ENCODE measurements around the gene CCKAR. TPM values are rescaled to one million over a fixed set of nuclear protein-coding genes. Genes with fewer than 3 reads are reported as not detected.

CCKAR gene
- total and polyA plus RNA-seq, 2 experiments from 2014 or later, result not detected

- H3K4me3 ChIP-seq, result no peak overlapping the region
- H3K4me1 ChIP-seq (ENCODE audit: insufficient read depth), result no peaks in the 10 kb centered on the region
- H3K36me3 Mint-ChIP-seq (ENCODE audit: low read depth), result no peaks in the 10 kb centered on the region
- no peaks in the 10 kb centered on the region for H3F3A ChIP-seq (replicated peaks; ENCODE audit: low read depth)
- H3K27ac Mint-ChIP-seq, result no peak overlapping the region
- no peak for DNase-seq (ENCODE audit: low spot score)
- H3K4me3 Mint-ChIP-seq, result no peak overlapping the region
- H3K27me3 Mint-ChIP-seq (ENCODE audit: insufficient read depth, low read depth, poor library complexity), result peaks cover 5% of the 10 kb centered on the region
- no peaks in the 10 kb centered on the region for H3K79me2 ChIP-seq (replicated peaks; ENCODE audit: insufficient read depth)
- H3K4me1 Mint-ChIP-seq, result peaks cover 4% of the 10 kb centered on the region; the same call in 1 of the 3 replicates
- H3K36me3 ChIP-seq (ENCODE audit: insufficient read depth), result no peaks in the 10 kb centered on the region
- H2AFZ ChIP-seq, result no peak overlapping the region
- peaks cover 8% of the 10 kb centered on the region; the same call in 1 of the 3 replicates for H3K9me3 Mint-ChIP-seq
- no peak for TF ChIP-seq NANOG (IDR thresholded peaks at IDR 0.05; ENCODE audit: borderline replicate concordance)
- TF ChIP-seq, protein P1, sequence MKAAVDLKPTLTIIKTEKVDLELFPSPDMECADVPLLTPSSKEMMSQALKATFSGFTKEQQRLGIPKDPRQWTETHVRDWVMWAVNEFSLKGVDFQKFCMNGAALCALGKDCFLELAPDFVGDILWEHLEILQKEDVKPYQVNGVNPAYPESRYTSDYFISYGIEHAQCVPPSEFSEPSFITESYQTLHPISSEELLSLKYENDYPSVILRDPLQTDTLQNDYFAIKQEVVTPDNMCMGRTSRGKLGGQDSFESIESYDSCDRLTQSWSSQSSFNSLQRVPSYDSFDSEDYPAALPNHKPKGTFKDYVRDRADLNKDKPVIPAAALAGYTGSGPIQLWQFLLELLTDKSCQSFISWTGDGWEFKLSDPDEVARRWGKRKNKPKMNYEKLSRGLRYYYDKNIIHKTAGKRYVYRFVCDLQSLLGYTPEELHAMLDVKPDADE (IDR thresholded peaks at IDR 0.05), result no peak
- TF ChIP-seq STAT1 (IDR thresholded peaks at IDR 0.05; ENCODE audit: unreplicated experiment), result no peak
- TF ChIP-seq, protein P2, sequence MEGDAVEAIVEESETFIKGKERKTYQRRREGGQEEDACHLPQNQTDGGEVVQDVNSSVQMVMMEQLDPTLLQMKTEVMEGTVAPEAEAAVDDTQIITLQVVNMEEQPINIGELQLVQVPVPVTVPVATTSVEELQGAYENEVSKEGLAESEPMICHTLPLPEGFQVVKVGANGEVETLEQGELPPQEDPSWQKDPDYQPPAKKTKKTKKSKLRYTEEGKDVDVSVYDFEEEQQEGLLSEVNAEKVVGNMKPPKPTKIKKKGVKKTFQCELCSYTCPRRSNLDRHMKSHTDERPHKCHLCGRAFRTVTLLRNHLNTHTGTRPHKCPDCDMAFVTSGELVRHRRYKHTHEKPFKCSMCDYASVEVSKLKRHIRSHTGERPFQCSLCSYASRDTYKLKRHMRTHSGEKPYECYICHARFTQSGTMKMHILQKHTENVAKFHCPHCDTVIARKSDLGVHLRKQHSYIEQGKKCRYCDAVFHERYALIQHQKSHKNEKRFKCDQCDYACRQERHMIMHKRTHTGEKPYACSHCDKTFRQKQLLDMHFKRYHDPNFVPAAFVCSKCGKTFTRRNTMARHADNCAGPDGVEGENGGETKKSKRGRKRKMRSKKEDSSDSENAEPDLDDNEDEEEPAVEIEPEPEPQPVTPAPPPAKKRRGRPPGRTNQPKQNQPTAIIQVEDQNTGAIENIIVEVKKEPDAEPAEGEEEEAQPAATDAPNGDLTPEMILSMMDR (conservative IDR thresholded peaks at IDR 0.05; ENCODE audit: low read depth in 2 of 2), result no peak
- TF ChIP-seq JUNB (IDR thresholded peaks at IDR 0.05; ENCODE audit: unreplicated experiment), result no peak
- no peak for TF ChIP-seq EZH2phosphoT487 (IDR thresholded peaks at IDR 0.05; ENCODE audit: unreplicated experiment)
- TF ChIP-seq CREB1 (CRISPR knock-in tag; IDR thresholded peaks at IDR 0.05; ENCODE audit: low read depth), result no peak
- TF ChIP-seq ZNF331 (CRISPR knock-in tag; IDR thresholded peaks at IDR 0.05; ENCODE audit: low read depth), result no peak
- no peak for TF ChIP-seq ZNF114 (CRISPR knock-in tag; IDR thresholded peaks at IDR 0.05)
- TF ChIP-seq, protein P3, sequence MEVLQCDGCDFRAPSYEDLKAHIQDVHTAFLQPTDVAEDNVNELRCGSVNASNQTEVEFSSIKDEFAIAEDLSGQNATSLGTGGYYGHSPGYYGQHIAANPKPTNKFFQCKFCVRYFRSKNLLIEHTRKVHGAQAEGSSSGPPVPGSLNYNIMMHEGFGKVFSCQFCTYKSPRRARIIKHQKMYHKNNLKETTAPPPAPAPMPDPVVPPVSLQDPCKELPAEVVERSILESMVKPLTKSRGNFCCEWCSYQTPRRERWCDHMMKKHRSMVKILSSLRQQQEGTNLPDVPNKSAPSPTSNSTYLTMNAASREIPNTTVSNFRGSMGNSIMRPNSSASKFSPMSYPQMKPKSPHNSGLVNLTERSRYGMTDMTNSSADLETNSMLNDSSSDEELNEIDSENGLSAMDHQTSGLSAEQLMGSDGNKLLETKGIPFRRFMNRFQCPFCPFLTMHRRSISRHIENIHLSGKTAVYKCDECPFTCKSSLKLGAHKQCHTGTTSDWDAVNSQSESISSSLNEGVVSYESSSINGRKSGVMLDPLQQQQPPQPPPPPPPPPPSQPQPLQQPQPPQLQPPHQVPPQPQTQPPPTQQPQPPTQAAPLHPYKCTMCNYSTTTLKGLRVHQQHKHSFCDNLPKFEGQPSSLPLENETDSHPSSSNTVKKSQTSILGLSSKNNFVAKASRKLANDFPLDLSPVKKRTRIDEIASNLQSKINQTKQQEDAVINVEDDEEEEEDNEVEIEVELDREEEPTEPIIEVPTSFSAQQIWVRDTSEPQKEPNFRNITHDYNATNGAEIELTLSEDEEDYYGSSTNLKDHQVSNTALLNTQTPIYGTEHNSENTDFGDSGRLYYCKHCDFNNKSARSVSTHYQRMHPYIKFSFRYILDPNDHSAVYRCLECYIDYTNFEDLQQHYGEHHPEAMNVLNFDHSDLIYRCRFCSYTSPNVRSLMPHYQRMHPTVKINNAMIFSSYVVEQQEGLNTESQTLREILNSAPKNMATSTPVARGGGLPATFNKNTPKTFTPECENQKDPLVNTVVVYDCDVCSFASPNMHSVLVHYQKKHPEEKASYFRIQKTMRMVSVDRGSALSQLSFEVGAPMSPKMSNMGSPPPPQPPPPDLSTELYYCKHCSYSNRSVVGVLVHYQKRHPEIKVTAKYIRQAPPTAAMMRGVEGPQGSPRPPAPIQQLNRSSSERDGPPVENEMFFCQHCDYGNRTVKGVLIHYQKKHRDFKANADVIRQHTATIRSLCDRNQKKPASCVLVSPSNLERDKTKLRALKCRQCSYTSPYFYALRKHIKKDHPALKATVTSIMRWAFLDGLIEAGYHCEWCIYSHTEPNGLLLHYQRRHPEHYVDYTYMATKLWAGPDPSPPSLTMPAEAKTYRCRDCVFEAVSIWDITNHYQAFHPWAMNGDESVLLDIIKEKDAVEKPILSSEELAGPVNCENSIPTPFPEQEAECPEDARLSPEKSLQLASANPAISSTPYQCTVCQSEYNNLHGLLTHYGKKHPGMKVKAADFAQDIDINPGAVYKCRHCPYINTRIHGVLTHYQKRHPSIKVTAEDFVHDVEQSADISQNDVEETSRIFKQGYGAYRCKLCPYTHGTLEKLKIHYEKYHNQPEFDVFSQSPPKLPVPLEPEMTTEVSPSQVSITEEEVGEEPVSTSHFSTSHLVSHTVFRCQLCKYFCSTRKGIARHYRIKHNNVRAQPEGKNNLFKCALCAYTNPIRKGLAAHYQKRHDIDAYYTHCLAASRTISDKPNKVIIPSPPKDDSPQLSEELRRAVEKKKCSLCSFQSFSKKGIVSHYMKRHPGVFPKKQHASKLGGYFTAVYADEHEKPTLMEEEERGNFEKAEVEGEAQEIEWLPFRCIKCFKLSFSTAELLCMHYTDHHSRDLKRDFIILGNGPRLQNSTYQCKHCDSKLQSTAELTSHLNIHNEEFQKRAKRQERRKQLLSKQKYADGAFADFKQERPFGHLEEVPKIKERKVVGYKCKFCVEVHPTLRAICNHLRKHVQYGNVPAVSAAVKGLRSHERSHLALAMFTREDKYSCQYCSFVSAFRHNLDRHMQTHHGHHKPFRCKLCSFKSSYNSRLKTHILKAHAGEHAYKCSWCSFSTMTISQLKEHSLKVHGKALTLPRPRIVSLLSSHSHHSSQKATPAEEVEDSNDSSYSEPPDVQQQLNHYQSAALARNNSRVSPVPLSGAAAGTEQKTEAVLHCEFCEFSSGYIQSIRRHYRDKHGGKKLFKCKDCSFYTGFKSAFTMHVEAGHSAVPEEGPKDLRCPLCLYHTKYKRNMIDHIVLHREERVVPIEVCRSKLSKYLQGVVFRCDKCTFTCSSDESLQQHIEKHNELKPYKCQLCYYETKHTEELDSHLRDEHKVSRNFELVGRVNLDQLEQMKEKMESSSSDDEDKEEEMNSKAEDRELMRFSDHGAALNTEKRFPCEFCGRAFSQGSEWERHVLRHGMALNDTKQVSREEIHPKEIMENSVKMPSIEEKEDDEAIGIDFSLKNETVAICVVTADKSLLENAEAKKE (CRISPR knock-in tag; IDR thresholded peaks at IDR 0.05), result no peak
- TF ChIP-seq, protein P4, sequence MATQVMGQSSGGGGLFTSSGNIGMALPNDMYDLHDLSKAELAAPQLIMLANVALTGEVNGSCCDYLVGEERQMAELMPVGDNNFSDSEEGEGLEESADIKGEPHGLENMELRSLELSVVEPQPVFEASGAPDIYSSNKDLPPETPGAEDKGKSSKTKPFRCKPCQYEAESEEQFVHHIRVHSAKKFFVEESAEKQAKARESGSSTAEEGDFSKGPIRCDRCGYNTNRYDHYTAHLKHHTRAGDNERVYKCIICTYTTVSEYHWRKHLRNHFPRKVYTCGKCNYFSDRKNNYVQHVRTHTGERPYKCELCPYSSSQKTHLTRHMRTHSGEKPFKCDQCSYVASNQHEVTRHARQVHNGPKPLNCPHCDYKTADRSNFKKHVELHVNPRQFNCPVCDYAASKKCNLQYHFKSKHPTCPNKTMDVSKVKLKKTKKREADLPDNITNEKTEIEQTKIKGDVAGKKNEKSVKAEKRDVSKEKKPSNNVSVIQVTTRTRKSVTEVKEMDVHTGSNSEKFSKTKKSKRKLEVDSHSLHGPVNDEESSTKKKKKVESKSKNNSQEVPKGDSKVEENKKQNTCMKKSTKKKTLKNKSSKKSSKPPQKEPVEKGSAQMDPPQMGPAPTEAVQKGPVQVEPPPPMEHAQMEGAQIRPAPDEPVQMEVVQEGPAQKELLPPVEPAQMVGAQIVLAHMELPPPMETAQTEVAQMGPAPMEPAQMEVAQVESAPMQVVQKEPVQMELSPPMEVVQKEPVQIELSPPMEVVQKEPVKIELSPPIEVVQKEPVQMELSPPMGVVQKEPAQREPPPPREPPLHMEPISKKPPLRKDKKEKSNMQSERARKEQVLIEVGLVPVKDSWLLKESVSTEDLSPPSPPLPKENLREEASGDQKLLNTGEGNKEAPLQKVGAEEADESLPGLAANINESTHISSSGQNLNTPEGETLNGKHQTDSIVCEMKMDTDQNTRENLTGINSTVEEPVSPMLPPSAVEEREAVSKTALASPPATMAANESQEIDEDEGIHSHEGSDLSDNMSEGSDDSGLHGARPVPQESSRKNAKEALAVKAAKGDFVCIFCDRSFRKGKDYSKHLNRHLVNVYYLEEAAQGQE (IDR thresholded peaks at IDR 0.05; ENCODE audit: unreplicated experiment), result no peak
- TF ChIP-seq EZH2 (IDR thresholded peaks at IDR 0.05; ENCODE audit: low read depth, unreplicated experiment), result no peak
- TF ChIP-seq POLR2AphosphoS5 (IDR thresholded peaks at IDR 0.05; ENCODE audit: low read depth), result no peak
- no peaks in the 10 kb centered on the region for H3K27me3 ChIP-seq (ENCODE audit: insufficient read depth)
- no peaks in the 10 kb centered on the region for H3K9me2 ChIP-seq (ENCODE audit: insufficient read depth)
- H3K27ac ChIP-seq (ENCODE audit: low read depth), result no peak overlapping the region
- ATAC-seq, result no peak
- H3K4me2 ChIP-seq, result no peak overlapping the region
- no peaks in the 10 kb centered on the region for H4K20me1 ChIP-seq (replicated peaks; ENCODE audit: insufficient read depth)
Observed at GRCh38 chr4:26462874-26463273, 27.4 kb downstream of the CCKAR start.
